GM19023 (cell line): ENCODE data around the gene GPR153.
"Not testable (repeated sequence)": the region's sequence is repeated elsewhere in the genome, so short reads cannot be mapped to it uniquely, and the experiment has no call there.

Experiments
- ATAC-seq: cut with Tn5 transposase; IDR thresholded peaks from one replicate; pipeline ENCODE4 v1.9.1; 2021; ENCODE audit warnings: mild to moderate bottlenecking, moderate library complexity; ENCODE audit not compliant: unreplicated experiment

Gene GPR153

DNA sequence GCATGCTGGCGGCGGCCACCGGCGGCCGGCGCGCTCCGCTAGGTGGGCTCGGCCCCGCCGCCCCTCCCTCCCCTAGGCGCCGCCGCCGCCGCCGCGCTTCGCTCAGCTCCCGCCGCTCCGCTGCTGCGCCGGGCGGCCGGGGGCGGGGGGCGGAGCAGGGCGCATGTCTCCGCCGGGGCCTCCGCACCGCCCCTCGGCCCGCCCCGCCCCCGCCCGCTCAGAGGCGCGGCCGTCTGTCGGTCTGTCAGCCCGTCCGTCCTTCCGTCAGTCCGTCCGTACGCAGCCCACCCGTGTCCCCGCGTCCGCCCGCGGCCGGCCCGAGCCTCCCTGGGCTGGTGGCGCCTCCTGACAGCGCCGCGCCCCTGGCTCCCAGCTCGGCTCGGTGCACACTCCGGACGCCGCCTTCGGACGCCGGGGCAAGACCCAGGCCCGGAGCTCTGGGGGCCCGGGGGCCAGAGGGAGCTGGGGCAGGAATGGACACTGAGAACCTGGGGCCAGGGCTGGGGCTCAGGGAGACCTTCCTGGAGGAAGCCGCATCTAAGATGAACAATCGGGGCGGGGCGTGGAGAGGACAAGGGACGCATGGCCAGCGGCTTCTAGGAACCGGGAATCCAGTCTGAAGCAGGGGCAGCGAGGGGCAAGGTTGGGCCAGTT lies at the start of gene GPR153:
TSS of gene GPR153 (minus strand) at position 138 of the 654 bp plus-strand sequence. CDS start 6,193 bp downstream, outside the sequence.
- peak; percentile 40 for ATAC-seq

DNA sequence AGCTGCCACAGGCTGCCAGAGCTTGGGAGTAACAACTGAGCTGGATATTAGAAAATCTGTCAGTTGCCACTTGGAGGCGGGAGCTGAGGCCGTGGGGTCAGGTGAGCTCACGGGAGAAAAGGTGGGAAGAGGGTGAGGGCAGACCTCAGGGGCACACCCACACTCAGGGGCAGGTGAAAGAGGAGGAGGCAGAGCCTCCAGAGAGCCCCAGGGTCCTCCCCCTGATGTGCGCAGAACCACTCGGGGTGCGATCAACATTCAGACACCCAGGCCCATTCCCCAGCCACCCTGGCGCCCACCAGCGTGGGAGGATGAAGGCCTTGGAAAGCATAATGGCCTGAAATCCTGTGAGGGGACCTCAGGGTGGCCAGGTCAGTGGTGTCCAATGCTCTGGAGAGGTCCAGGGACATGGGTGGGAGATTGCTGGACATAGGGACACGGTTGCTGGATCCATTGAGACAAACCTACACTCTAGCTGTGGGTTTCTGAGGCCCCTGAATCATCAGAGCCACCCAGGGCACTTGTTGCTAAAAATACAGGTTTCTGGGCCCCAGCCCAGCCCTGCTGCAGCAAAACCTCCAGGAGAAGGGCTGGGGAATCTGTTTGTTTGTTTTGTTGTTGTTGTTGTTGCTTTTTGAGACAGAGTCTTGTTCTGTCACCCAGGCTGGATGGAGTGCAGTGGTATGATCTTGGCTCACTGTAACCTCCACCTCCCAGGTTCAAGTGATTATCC lies 49.4 kb upstream of the GPR153 start:
- no peak for ATAC-seq

DNA sequence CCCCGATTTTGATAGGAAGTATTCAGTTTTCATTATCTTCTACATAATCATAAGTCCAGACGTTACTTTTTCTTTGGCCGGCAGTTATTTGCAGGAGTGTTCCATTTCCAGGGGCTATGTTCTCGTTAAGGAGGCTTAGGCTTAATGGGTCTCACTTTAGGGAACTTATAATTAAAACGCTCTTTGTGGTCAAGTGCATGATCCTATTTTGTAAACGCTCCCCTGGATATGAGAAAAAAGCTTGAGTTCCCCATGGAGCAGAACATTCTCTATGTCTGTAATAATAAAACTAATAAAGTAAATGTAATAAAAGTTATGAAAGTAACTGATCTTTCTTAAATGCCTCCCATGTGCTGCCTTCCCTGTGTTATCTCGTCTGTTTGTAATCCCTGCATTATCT lies 48.7 kb upstream of the GPR153 start:
- ATAC-seq: no peak

- no peak for ATAC-seq
Observed at GRCh38 chr1:6308449-6308848, 47.6 kb upstream of the GPR153 start.

DNA sequence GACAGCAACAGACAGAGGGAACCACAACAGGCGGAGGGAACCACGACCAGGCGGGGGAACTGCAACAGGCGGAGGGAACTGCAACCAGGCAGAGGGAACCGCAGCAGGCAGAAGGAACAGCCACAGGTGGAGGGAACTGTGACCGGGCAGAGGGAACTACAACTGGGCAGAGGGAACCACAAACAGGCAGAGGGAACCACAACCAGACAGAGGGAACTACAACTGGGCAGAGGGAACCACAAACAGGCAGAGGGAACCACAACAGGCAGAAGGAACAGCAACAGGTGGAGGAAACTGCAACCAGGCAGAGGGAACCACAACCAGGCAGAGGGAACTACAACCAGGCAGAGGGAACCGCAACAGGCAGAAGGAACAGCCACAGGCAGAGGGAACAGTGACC lies 46.8 kb upstream of the GPR153 start:
- ATAC-seq: not testable (repeated sequence)

- ATAC-seq: no peak
Observed at GRCh38 chr1:6307099-6307498, 46.2 kb upstream of the GPR153 start.

- ATAC-seq: no peak
Observed at GRCh38 chr1:6303397-6304012, 42.6 kb upstream of the GPR153 start.

DNA sequence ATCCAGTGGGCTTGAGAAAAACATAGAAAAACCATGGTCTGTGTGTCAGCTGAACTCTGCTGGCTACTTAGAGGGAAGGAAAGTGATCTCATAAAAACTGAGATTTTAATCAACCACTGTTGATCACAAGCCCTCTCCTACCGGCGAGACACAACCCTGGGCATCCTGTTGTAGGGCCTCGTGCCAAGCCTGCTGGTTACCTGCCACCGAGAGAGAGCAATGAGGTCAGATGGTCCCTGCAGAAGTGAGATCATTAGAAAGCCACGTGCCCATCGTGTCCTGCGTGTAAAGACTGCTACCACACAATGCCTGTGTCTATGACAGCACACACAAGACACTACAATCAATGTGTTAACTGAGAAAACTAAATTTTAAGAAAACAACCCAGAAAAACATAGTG lies 41.7 kb upstream of the GPR153 start:
- no peak for ATAC-seq

- ATAC-seq: no peak
Observed at GRCh38 chr1:6301526-6301925, 40.6 kb upstream of the GPR153 start.

DNA sequence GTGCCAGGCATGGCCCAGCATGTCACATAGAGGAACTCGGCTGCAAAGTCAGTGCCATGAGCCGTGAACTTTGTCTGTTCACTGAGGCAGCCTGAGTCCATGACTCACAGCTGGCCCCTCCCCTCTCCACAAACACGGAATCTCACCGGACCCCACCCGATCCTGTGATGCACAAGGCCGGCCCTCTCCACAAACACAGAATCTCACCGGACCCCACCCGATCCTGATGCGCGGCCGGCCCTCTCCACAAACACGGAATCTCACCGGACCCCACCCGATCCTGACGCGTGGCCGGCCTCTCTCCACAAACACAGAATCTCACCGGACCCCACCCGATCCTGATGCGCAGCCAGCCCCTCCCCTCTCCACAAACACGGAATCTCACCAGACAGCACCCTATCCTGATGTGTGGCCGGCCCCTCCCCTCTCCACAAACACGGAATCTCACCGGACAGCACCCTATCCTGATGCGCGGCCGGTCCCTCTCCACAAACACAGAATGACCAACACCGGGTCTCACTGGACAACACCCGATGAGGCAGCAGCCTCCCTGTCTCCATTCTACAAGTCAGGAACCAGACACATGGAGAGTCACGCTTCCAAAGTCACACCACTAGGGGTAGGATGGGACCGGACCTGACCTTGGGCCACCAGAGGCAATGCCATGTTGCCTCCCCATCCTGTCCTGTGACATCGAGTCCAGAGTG lies 39.6 kb upstream of the GPR153 start:
- no peak for ATAC-seq

- no peak for ATAC-seq
Observed at GRCh38 chr1:6299557-6300165, 38.8 kb upstream of the GPR153 start.

DNA sequence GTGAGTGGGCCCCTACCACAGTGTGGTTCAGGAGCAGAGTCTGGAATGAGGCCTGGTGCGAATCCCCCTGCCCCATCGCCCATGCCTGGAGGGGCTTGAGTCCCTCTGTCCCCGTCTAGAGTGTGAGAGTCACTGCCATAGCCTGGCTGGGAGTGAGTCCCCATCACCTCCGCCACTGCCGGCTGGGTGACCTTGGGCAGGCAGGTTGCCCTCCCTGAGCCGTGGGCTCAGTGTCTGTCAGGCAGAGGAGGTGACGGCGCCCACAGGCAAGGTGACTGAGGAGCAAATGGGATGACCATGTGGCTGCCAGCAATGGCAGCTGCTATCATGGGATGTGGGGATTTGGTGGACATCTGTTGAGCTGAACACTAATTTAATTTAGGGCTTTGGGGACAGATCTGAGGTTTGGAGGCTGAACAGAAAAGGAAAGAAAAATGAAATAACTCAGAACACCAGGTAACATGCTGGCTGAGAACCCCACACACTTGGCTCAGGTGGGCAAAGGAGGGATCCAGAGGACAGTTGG lies 38.1 kb upstream of the GPR153 start:
- no peak for ATAC-seq

DNA sequence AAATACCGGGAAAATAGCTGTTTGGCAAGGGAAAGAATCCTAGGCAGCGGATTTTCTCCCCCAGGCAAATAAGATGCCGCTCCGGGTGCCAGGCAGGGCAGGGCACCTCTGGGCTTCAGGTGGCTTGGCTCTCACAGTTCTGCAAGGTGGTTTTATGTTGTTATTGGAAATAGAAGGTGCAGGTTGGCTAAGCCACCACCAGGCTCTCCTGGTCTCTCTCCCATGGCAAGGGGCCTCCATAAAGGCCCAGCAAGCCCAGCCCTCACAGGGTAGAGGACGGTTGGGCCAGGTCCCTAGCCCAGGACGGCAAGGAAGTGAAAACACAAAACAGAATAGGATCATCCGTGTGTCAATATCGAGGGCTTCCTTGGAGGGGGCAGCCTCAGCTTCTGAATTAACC lies 37.6 kb upstream of the GPR153 start:
- ATAC-seq: no peak

DNA sequence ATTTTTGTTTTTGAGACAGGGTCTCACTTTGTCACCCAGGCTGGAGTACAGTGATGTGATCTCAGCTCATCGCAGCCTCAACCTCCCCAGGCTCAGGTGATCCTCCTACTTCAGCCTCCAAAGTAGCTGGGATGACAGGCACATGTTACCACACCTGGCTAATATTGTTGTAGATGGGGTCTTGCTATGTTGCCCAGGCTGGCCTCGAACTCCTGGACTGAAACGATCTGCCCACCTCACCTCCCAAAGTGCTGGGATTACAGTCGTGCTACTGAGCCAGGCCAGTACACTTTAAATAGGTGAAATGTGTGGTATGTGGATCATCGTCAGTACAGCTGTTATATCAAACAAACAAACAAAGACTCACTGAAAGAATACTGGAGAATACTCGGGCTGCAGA lies 35.0 kb upstream of the GPR153 start:
- no peak for ATAC-seq

DNA sequence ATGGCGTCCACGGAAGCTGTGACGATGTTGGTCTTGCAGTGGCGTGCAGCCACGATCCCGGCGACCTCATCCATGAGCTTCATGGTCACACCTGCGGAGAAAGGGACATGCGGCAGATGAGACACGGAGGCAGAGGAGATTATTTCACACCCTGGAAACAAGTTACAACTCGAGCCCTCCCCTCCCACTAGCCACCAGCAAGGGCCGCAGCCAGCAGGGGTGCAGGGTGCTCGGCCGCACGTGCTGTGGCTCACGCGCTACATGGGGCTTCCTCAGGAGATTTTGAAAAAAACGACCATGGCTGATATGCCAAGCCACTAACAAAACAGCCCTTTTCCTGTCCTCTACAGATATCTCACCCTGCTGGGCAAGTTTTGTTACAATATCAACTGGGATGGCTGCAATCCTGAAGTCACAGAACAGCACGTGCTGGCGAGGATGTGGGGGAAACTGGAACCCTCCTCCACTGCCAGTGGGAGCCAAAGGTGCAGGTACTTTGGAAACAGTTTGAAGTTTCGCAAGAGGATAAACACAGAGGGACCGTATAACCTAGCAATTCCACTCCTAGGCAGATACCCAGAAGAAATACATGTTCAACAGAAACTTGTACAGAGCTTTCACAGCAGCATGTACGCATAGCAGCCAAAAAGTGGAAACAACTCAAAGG lies 34.1 kb upstream of the GPR153 start:
- no peak for ATAC-seq

DNA sequence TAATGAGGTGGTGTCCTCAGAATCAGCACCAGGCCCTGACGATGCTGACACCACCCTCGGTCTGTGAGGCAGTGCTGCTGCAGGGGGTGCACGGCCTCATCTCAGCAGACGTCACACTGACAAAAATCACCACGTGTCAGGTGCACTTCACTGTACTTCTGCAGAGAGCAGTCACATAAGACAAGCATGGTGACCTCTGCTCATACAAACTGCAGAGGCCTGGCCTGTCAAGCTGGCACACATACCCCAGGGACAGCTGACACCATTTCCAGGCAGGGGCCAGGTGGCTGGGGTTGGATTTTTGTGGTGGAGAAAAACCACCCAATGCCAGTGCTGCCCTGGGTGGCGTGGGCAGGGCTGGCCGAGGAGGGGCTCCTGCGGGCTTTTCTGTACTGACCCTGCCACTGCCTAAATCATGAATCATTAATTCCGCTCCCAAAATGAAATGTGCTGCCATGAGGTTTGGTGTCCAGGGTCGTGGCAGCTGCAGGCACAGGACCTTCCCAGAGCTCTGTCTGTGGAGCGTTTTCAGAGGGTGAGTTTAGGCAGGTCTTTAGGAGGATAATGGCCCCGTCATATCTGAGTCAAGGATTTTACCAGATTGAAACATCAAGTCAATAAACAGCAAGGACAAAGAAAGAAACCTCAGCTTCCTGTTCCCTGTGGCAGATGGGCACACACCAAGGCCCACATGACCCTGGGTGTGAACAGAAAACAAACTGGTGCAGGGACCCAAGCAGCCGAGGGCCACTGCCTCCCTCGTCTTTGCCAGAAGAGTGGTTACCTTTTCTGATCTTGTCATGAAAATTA lies 33.4 kb upstream of the GPR153 start:
- no peak for ATAC-seq

DNA sequence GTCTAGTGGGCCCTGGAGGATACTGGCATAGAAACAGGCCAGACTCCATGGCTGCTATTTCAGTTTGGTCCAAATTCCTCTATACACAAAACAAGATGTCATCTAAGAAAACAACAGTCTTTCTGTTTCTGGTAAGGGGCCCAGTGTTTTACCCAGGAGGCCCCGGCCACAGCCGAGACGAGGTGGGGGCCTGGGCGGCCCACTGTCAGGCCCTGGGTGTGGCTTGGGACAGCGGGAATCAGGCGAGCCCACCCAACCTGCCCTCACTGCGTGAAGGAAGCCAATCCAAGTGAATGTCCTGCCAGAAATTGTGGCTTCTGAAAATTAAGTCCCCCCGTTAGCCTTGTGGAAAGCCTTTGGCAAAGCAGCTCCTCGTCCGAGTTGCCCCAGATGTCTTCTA lies 31.2 kb upstream of the GPR153 start:
- ATAC-seq: no peak

DNA sequence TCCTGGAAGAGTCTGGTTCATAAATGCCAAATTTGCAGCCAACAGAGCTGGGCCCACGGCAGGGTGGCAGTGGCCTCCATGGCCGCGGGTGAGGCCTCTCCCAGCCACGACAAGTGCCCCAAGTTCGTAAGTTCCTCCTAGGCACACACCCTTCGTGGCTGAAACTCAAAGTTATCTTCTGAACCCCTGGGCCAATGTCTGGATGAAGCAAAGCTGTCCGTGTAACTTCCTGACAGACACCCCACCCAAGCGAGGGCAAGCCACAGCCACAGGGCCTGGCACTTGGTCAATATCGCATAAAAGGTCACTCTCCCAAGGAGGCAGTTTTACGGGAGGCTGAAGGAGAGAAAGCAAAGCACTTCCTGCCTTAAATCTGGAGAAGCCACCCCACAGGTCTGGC lies 27.8 kb upstream of the GPR153 start:
- no peak for ATAC-seq

- no peak for ATAC-seq
Observed at GRCh38 chr1:6288026-6288425, 27.1 kb upstream of the GPR153 start.
